ENCODE measurements around the gene ACSM2A. TPM values are rescaled to one million over a fixed set of nuclear protein-coding genes. Genes with fewer than 3 reads are reported as not detected.

ACSM2A gene
- total RNA-seq, 1 experiment from 2014 or later = not detected

DNA sequence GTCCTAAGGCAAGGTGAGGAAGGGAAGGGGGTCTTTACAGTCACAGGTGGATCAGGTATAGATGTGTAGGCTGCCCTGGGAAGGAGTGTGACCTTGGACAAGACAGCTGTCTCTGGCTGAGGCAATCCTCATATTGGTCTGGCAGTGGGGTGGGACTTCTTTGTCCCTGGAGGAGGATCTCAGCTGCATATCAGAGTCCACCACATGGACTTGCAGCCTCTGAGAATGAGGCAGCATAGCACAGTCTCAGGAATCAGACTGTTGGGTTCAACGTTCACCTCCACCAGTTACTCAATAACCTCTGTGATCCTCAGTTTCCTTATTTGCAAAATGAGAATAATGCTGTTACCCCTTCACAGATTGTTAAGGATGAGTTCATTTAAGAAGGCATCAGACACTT is 33.4 kb downstream of the ACSM2A start:
- Histone ChIP-seq H3K23ac (ENCODE audit: insufficient read length, low read depth, low read length) (no peak overlapping the region), H3K18ac (ENCODE audit: insufficient read length, low read depth, low read length) (no peak overlapping the region), H2BK20ac (ENCODE audit: low read depth, low read length, poor library complexity, severe bottlenecking) (no peak overlapping the region), H3K4me1 (ENCODE audit: insufficient read depth, low read length) (no peaks in the 10 kb centered on the region), H3K9me3 (ENCODE audit: control insufficient read depth, low read depth, low read length) (no peaks in the 10 kb centered on the region), H4K8ac (replicated peaks; ENCODE audit: insufficient read length, low read depth, low read length) (no peak overlapping the region), H3K79me2 (ENCODE audit: insufficient read depth, low read length) (no peaks in the 10 kb centered on the region), H2BK120ac (ENCODE audit: low read depth, low read length, poor library complexity, severe bottlenecking) (no peak overlapping the region), H2BK15ac (ENCODE audit: low read depth, low read length) (no peak overlapping the region), H2AFZ (ENCODE audit: low read length) (no peak overlapping the region), H3K9ac (ENCODE audit: extremely low read depth, insufficient read length, low read length) (no peak overlapping the region), H4K91ac (ENCODE audit: insufficient read length, low read depth, low read length) (no peak overlapping the region), H3T11ph (ENCODE audit: low read length) (no peak overlapping the region), H4K20me1 (ENCODE audit: control insufficient read depth, insufficient read depth, insufficient read length) (no peaks in the 10 kb centered on the region), H4K5ac (ENCODE audit: insufficient read length, low read depth, low read length) (no peak overlapping the region), H2AK5ac (ENCODE audit: insufficient read length, low read length) (no peak overlapping the region), H3K4ac (ENCODE audit: low read depth, low read length) (no peak overlapping the region), H3K27me3 (ENCODE audit: insufficient read depth, low read length) (no peaks in the 10 kb centered on the region), H3K14ac (ENCODE audit: insufficient read depth, low read length) (no peak overlapping the region), H3K23me2 (ENCODE audit: insufficient read length, low read depth, low read length, poor library complexity, severe bottlenecking) (no peaks in the 10 kb centered on the region), H3K4me2 (ENCODE audit: insufficient read depth, insufficient read length, low read length) (no peak overlapping the region), H2BK12ac (ENCODE audit: insufficient read length, low read depth, low read length) (no peak overlapping the region), H3K56ac (ENCODE audit: insufficient read length, low read depth, low read length) (no peak overlapping the region), H2BK5ac (ENCODE audit: insufficient read length, low read length) (no peak overlapping the region), H3K27ac (ENCODE audit: insufficient read length, low read depth, low read length) (no peak overlapping the region), H3K79me1 (ENCODE audit: insufficient read depth, low read depth, low read length, poor library complexity, severe bottlenecking) (no peaks in the 10 kb centered on the region)
- H3K9me3 Mint-ChIP-seq = peaks cover 4 to 50% of the 10 kb centered on the region in 2 experiments; a peak in 4 of 5 replicates
- peaks cover 6% of the 10 kb centered on the region for H3K27me3 Mint-ChIP-seq (ENCODE audit: low read depth)
- no CpG with 5 or more reads among the region's 1 CpG for WGBS (ENCODE audit: extremely low coverage, insufficient read length, low lambda C conversion rate)
- no peak overlapping the region for H3K27ac Mint-ChIP-seq
- DNase-seq = no peak
- no peak overlapping the region for H3K4me3 Mint-ChIP-seq
- H3K36me3 Mint-ChIP-seq (ENCODE audit: insufficient read depth in 1 of 3, low read depth in 3 of 3) = peaks cover 0 to 7% (median 0%) of the 10 kb centered on the region in 3 experiments; a peak in 1 of 7 replicates
- H3K4me1 Mint-ChIP-seq = no peaks in the 10 kb centered on the region
- TF ChIP-seq, protein P1, sequence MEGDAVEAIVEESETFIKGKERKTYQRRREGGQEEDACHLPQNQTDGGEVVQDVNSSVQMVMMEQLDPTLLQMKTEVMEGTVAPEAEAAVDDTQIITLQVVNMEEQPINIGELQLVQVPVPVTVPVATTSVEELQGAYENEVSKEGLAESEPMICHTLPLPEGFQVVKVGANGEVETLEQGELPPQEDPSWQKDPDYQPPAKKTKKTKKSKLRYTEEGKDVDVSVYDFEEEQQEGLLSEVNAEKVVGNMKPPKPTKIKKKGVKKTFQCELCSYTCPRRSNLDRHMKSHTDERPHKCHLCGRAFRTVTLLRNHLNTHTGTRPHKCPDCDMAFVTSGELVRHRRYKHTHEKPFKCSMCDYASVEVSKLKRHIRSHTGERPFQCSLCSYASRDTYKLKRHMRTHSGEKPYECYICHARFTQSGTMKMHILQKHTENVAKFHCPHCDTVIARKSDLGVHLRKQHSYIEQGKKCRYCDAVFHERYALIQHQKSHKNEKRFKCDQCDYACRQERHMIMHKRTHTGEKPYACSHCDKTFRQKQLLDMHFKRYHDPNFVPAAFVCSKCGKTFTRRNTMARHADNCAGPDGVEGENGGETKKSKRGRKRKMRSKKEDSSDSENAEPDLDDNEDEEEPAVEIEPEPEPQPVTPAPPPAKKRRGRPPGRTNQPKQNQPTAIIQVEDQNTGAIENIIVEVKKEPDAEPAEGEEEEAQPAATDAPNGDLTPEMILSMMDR (conservative IDR thresholded peaks at IDR 0.05) = no peak
